ENCODE measurements around the gene TMEM203. TPM values are rescaled to one million over a fixed set of nuclear protein-coding genes. Genes with fewer than 3 reads are reported as not detected.

TMEM203 gene
- polyA plus RNA-seq, 1 of the 3 experiments (the other 2 are of a cell fraction): 55.6 TPM

GRCh38 chr9:137206602-137207001 lies 1.2 kb upstream of the TMEM203 start (continued):
- TF ChIP-seq, protein P1, sequence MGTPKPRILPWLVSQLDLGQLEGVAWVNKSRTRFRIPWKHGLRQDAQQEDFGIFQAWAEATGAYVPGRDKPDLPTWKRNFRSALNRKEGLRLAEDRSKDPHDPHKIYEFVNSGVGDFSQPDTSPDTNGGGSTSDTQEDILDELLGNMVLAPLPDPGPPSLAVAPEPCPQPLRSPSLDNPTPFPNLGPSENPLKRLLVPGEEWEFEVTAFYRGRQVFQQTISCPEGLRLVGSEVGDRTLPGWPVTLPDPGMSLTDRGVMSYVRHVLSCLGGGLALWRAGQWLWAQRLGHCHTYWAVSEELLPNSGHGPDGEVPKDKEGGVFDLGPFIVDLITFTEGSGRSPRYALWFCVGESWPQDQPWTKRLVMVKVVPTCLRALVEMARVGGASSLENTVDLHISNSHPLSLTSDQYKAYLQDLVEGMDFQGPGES (IDR thresholded peaks at IDR 0.05; ENCODE audit: low read depth, low read length): no peak

- Histone ChIP-seq H3K4me1 (ENCODE audit: control insufficient read depth in 1 of 2, insufficient read depth in 2 of 2, low read depth in 1 of 2, low read length in 1 of 2) (peaks cover 11 to 38% of the 10 kb centered on the region in 2 experiments), H3K4me2 (peak overlapping the region; percentile 100), H3K9me2 (no peaks in the 10 kb centered on the region), H3K27me3 (ENCODE audit: insufficient read depth) (no peaks in the 10 kb centered on the region), H3K36me3 (replicated peaks in 1 of 2; ENCODE audit: control insufficient read depth in 1 of 2, insufficient read depth in 2 of 2, low read length in 1 of 2) (no peaks in the 10 kb centered on the region), H3K9me3 (no peaks in the 10 kb centered on the region), H3K27ac (ENCODE audit: low read depth in 2 of 2, low read length in 1 of 2) (no peak overlapping the region; a peak in 1 of 4 replicates), H3F3A (replicated peaks; ENCODE audit: insufficient read depth) (peaks cover 14% of the 10 kb centered on the region), H3K9ac (peak overlapping the region; percentile 99), H3K79me2 (ENCODE audit: insufficient read depth) (peaks cover 69% of the 10 kb centered on the region), H4K20me1 (ENCODE audit: insufficient read depth) (no peaks in the 10 kb centered on the region), H3K4me3 (ENCODE audit: low read depth in 2 of 2, low read length in 1 of 2) (peak overlapping the region; percentile 87 to 100), H2AFZ (ENCODE audit: low read depth) (peak overlapping the region; percentile 56; the same call in 1 of the 2 replicates)
- POLR2A ChIA-PET: interaction anchor here (0.6 to 1.5 kb wide), 9 partner anchors 9 to 165 kb away, joined by 3 to 6 read pairs (median 3); partner anchors contain the start of genes RNF224 and SSNA1
- 4% methylated on average over 13 of the region's 21 CpGs for WGBS (ENCODE audit: low lambda C conversion rate)
- CTCF ChIA-PET: interaction anchor here (0.8 to 2.5 kb wide), 6 partner anchors 15 to 155 kb away, joined by 4 to 9 read pairs (median 4); partner anchors contain the start of gene RNF224
- TF ChIP-seq RCOR1 (IDR thresholded peaks at IDR 0.05; ENCODE audit: low read length): no peak
- no peak for TF ChIP-seq SMC3 (IDR thresholded peaks at IDR 0.05; ENCODE audit: low read depth, low read length)
- no peak for TF ChIP-seq TEAD4 (IDR thresholded peaks at IDR 0.05; ENCODE audit: borderline replicate concordance, insufficient read depth)
- TF ChIP-seq, protein P2, sequence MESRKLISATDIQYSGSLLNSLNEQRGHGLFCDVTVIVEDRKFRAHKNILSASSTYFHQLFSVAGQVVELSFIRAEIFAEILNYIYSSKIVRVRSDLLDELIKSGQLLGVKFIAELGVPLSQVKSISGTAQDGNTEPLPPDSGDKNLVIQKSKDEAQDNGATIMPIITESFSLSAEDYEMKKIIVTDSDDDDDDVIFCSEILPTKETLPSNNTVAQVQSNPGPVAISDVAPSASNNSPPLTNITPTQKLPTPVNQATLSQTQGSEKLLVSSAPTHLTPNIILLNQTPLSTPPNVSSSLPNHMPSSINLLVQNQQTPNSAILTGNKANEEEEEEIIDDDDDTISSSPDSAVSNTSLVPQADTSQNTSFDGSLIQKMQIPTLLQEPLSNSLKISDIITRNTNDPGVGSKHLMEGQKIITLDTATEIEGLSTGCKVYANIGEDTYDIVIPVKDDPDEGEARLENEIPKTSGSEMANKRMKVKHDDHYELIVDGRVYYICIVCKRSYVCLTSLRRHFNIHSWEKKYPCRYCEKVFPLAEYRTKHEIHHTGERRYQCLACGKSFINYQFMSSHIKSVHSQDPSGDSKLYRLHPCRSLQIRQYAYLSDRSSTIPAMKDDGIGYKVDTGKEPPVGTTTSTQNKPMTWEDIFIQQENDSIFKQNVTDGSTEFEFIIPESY (IDR thresholded peaks at IDR 0.05; ENCODE audit: borderline replicate concordance, low read depth): no peak
- DNase-seq: no peak
Observed at GRCh38 chr9:137204731-137205125, 720 bp downstream of the TMEM203 start.

DNA sequence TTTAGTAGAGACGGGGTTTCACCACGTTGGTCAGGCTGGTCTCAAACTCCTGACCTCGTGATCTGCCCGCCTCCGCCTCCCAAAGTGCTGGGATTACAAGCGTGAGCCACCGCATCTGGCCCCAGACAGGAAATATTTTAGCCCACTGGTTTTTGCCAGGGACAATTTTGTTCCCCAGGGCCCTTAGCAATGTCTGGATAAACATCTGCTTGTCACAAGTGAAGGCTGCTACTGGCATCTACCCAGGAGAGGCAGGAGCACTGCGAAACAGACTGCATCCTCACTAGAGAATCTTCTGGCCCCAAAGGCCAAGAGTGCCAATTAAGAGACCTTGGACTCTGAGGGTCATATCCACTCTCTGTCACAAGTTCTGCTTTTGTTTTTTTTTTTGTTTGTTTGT lies 2.5 kb downstream of the TMEM203 start:
- no peak overlapping the region for H3K27ac ChIP-seq (ENCODE audit: low read depth in 2 of 2, low read length in 1 of 2)
- H3K4me3 ChIP-seq (ENCODE audit: low read depth in 2 of 2, low read length in 1 of 2): no peak overlapping the region
- H3K36me3 ChIP-seq (replicated peaks in 1 of 2; ENCODE audit: control insufficient read depth in 1 of 2, insufficient read depth in 2 of 2, low read length in 1 of 2): no peaks in the 10 kb centered on the region
- peaks cover 15% of the 10 kb centered on the region for H4K20me1 ChIP-seq (ENCODE audit: insufficient read depth)
- H3K9me2 ChIP-seq: no peaks in the 10 kb centered on the region
- peaks cover 81% of the 10 kb centered on the region for H3K79me2 ChIP-seq (ENCODE audit: insufficient read depth)
- DNase-seq: no peak
- H3K4me2 ChIP-seq: no peak overlapping the region
- H3K4me1 ChIP-seq (ENCODE audit: control insufficient read depth in 1 of 2, insufficient read depth in 2 of 2, low read depth in 1 of 2, low read length in 1 of 2): peaks cover 22 to 55% of the 10 kb centered on the region in 2 experiments
- no peaks in the 10 kb centered on the region for H3K9me3 ChIP-seq
- H3F3A ChIP-seq (replicated peaks; ENCODE audit: insufficient read depth): peaks cover 14% of the 10 kb centered on the region
- ChIA-PET CTCF (no interaction called here), POLR2A (interaction anchor here (1.2 kb wide), 1 partner anchor 64 kb away, joined by 3 read pairs; the partner anchor contains the start of gene GRIN1)
- no peak overlapping the region for H2AFZ ChIP-seq (ENCODE audit: low read depth)
- 86% methylated on average over 8 of the region's 8 CpGs for WGBS (ENCODE audit: low lambda C conversion rate)
- H3K27me3 ChIP-seq (ENCODE audit: insufficient read depth): no peaks in the 10 kb centered on the region
- no peak overlapping the region for H3K9ac ChIP-seq
- TF ChIP-seq GATA2 (CRISPR knock-in tag; IDR thresholded peaks at IDR 0.05) (no peak), SIN3A (IDR thresholded peaks at IDR 0.05; ENCODE audit: borderline replicate concordance, low read depth, low read length) (no peak), CHD2 (IDR thresholded peaks at IDR 0.05; ENCODE audit: low read length, partially characterized antibody) (no peak), FOXJ3 (CRISPR knock-in tag; IDR thresholded peaks at IDR 0.05) (no peak), TAF1 (IDR thresholded peaks at IDR 0.05; ENCODE audit: borderline replicate concordance, low read depth, low read length) (no peak), EZH2phosphoT487 (IDR thresholded peaks at IDR 0.05; ENCODE audit: borderline replicate concordance, low read depth) (no peak), EP300 (IDR thresholded peaks at IDR 0.05; ENCODE audit: borderline replicate concordance in 1 of 2, low read depth in 1 of 2, low read length in 1 of 2) (no peak)
- TF ChIP-seq, protein P3, sequence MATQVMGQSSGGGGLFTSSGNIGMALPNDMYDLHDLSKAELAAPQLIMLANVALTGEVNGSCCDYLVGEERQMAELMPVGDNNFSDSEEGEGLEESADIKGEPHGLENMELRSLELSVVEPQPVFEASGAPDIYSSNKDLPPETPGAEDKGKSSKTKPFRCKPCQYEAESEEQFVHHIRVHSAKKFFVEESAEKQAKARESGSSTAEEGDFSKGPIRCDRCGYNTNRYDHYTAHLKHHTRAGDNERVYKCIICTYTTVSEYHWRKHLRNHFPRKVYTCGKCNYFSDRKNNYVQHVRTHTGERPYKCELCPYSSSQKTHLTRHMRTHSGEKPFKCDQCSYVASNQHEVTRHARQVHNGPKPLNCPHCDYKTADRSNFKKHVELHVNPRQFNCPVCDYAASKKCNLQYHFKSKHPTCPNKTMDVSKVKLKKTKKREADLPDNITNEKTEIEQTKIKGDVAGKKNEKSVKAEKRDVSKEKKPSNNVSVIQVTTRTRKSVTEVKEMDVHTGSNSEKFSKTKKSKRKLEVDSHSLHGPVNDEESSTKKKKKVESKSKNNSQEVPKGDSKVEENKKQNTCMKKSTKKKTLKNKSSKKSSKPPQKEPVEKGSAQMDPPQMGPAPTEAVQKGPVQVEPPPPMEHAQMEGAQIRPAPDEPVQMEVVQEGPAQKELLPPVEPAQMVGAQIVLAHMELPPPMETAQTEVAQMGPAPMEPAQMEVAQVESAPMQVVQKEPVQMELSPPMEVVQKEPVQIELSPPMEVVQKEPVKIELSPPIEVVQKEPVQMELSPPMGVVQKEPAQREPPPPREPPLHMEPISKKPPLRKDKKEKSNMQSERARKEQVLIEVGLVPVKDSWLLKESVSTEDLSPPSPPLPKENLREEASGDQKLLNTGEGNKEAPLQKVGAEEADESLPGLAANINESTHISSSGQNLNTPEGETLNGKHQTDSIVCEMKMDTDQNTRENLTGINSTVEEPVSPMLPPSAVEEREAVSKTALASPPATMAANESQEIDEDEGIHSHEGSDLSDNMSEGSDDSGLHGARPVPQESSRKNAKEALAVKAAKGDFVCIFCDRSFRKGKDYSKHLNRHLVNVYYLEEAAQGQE (IDR thresholded peaks at IDR 0.05; ENCODE audit: low read depth, low read length): no peak
- TF ChIP-seq, protein P1 (IDR thresholded peaks at IDR 0.05; ENCODE audit: low read depth, low read length): no peak
